ENCODE data around the gene CPE. TPM values are rescaled to one million over a fixed set of nuclear protein-coding genes. Genes with fewer than 3 reads are reported as not detected.

Gene CPE
- total RNA-seq, 1 donor, result 79.4 TPM

GRCh38 chr4:165502916-165503907 is 124.4 kb downstream of the CPE start:
- DNase-seq (ENCODE audit: low read depth), result peak; percentile 85
- no peak for TF ChIP-seq CTCF (IDR thresholded peaks at IDR 0.05; ENCODE audit: insufficient read depth, low read length)
- H3K4me3 ChIP-seq (ENCODE audit: low read depth, low read length), result no peak overlapping the region

- no peak for DNase-seq (ENCODE audit: low read depth)
- TF ChIP-seq CTCF (IDR thresholded peaks at IDR 0.05; ENCODE audit: insufficient read depth, low read length), result no peak
- H3K4me3 ChIP-seq (ENCODE audit: low read depth, low read length), result no peak overlapping the region
Measured at GRCh38 chr4:165504184-165504583, 125.4 kb downstream of the CPE start.

GRCh38 chr4:165505958-165506837 is 127.4 kb downstream of the CPE start:
- TF ChIP-seq CTCF (IDR thresholded peaks at IDR 0.05; ENCODE audit: insufficient read depth, low read length), result no peak
- H3K4me3 ChIP-seq (ENCODE audit: low read depth, low read length), result no peak overlapping the region
- peak; percentile 93 for DNase-seq (ENCODE audit: low read depth)

GRCh38 chr4:165506849-165507248 is 128.0 kb downstream of the CPE start:
- TF ChIP-seq CTCF (IDR thresholded peaks at IDR 0.05; ENCODE audit: insufficient read depth, low read length), result no peak
- peak; percentile 60 for DNase-seq (ENCODE audit: low read depth)
- no peak overlapping the region for H3K4me3 ChIP-seq (ENCODE audit: low read depth, low read length)

GRCh38 chr4:165507381-165507780 is 128.6 kb downstream of the CPE start:
- H3K4me3 ChIP-seq (ENCODE audit: low read depth, low read length), result no peak overlapping the region
- TF ChIP-seq CTCF (IDR thresholded peaks at IDR 0.05; ENCODE audit: insufficient read depth, low read length), result no peak
- no peak for DNase-seq (ENCODE audit: low read depth)

GRCh38 chr4:165508372-165509120 is 129.7 kb downstream of the CPE start:
- no peak overlapping the region for H3K4me3 ChIP-seq (ENCODE audit: low read depth, low read length)
- no peak for DNase-seq (ENCODE audit: low read depth)
- TF ChIP-seq CTCF (IDR thresholded peaks at IDR 0.05; ENCODE audit: insufficient read depth, low read length), result no peak

Data from fibroblast of the aortic adventitia (primary cell).